ENCODE measurements around the gene SLC24A4.

GRCh38 chr14:92280554-92281262 lies 42.3 kb upstream of the SLC24A4 start:
- TF ChIP-seq EZH2 (IDR thresholded peaks at IDR 0.05; ENCODE audit: borderline replicate concordance, low read depth, low read length, severe bottlenecking) (no peak), CTCF (IDR thresholded peaks at IDR 0.05; ENCODE audit: extremely low read depth in 1 of 2, insufficient read depth in 1 of 2, low read depth in 1 of 2, low read length in 2 of 2) (no peak)

Measured in endothelial cell of umbilical vein (primary cell).